GM12872 (cell line): ENCODE results near the gene MED12L.

Experiments
- CTCF ChIP-seq: IDR thresholded peaks from 3 replicates; pipeline ENCODE4 v1.5.1; 2011; ENCODE audit warnings: low read depth, mild to moderate bottlenecking, low read length, moderate library complexity; ENCODE audit not compliant: insufficient read depth

The MED12L gene

GRCh38 chr3:151327571-151328198 is 242.2 kb downstream of the MED12L start:
- TF ChIP-seq CTCF, result peak; percentile 49; the same call in 2 of the 3 replicates

- no peak for TF ChIP-seq CTCF
These were observed 243.0 kb downstream of the MED12L start for GRCh38 chr3:151328298-151328995.

- no peak for TF ChIP-seq CTCF
These were observed 243.9 kb downstream of the MED12L start, which contains the start of gene P2RY13 for GRCh38 chr3:151329363-151329762. P2RY13 (minus strand) TSS chr3:151329549; CDS start chr3:151329528, 21 bp downstream.

GRCh38 chr3:151330379-151330778 is 244.9 kb downstream of the MED12L start:
- no peak for TF ChIP-seq CTCF

GRCh38 chr3:151330899-151331298 is 245.4 kb downstream of the MED12L start:
- TF ChIP-seq CTCF, result no peak

- TF ChIP-seq CTCF, result no peak
These were observed 246.2 kb downstream of the MED12L start for GRCh38 chr3:151331696-151332095.

- TF ChIP-seq CTCF, result no peak
These were observed 260.4 kb downstream of the MED12L start for GRCh38 chr3:151345859-151346258.
